HCT116 (cell line): ENCODE results near the gene LYRM1.

Experiments
- ATF3 ChIP-seq: IDR thresholded peaks from 2 replicates; pipeline ENCODE4 v1.6.1; 2012
- CEBPB ChIP-seq: IDR thresholded peaks from 2 replicates; pipeline ENCODE4 v1.6.1; 2012; ENCODE audit warnings: low read depth
- CTCF ChIP-seq, 3 experiments: fragments of 200-600 bp in 1 of 3; sonication (generic) in 1 of 3; IDR thresholded peaks in 2 of 3; conservative IDR thresholded peaks in 1 of 3; 2 replicates each; pipeline ENCODE4 v1.5.1; 2012 to 2017; ENCODE audit warnings: low read depth in 2 of 3, low read length in 2 of 3, antibody characterized with exemption in 1 of 3, borderline replicate concordance in 1 of 3, control low read depth in 1 of 3, mild to moderate bottlenecking in 1 of 3, mixed read lengths in 1 of 3, mixed run types in 1 of 3, moderate library complexity in 1 of 3; ENCODE audit not compliant: insufficient read depth in 1 of 3
- EGR1 ChIP-seq: IDR thresholded peaks from 2 replicates; pipeline ENCODE4 v1.6.1; 2012; ENCODE audit warnings: low read depth
- EZH2 ChIP-seq: fragments of 200-600 bp; sonication (generic); IDR thresholded peaks from 2 replicates; pipeline ENCODE4 v1.6.1; 2017; ENCODE audit warnings: antibody characterized with exemption, mixed run types
- FOSL1 ChIP-seq: IDR thresholded peaks from 2 replicates; pipeline ENCODE4 v1.6.1; 2012; ENCODE audit warnings: low read depth
- JUND ChIP-seq: IDR thresholded peaks from 2 replicates; pipeline ENCODE4 v1.6.1; 2012
- MAX ChIP-seq: IDR thresholded peaks from 2 replicates; pipeline ENCODE4 v1.6.1; 2012
- POLR2A ChIP-seq: IDR thresholded peaks from 2 replicates; pipeline ENCODE4 v1.7.0; 2011; ENCODE audit warnings: borderline replicate concordance; ENCODE audit not compliant: insufficient read depth, insufficient read length; ENCODE audit errors: extremely low read depth
- POLR2AphosphoS5 ChIP-seq: IDR thresholded peaks from 2 replicates; pipeline ENCODE4 v1.6.1; 2011; ENCODE audit warnings: mild to moderate bottlenecking, low read depth, low read length, moderate library complexity
- RAD21 ChIP-seq: IDR thresholded peaks from 2 replicates; pipeline ENCODE4 v1.6.1; 2012; ENCODE audit warnings: low read depth, mild to moderate bottlenecking
- REST ChIP-seq: IDR thresholded peaks from 2 replicates; pipeline ENCODE4 v1.6.1; 2012; ENCODE audit warnings: low read depth
- SIN3A ChIP-seq: IDR thresholded peaks from 2 replicates; pipeline ENCODE4 v1.6.1; 2012; ENCODE audit warnings: low read depth
- YY1 ChIP-seq: IDR thresholded peaks from 2 replicates; pipeline ENCODE4 v1.6.1; 2011; ENCODE audit warnings: low read length, low read depth, moderate library complexity, mild to moderate bottlenecking; ENCODE audit not compliant: insufficient replicate concordance; ENCODE audit errors: extremely low read depth

- TF ChIP-seq REST: no peak
- TF ChIP-seq CTCF (IDR thresholded peaks at IDR 0.05 in 2 of 3, conservative IDR thresholded peaks at IDR 0.05 in 1 of 3; ENCODE audit: borderline replicate concordance in 1 of 3, insufficient read depth in 1 of 3, low read depth in 2 of 3, low read length in 2 of 3): no peak
- TF ChIP-seq MAX: no peak
- no peak for TF ChIP-seq RAD21
- TF ChIP-seq POLR2AphosphoS5: no peak
- no peak for TF ChIP-seq POLR2A
- no peak for TF ChIP-seq CEBPB
- TF ChIP-seq YY1: no peak
- TF ChIP-seq EZH2: no peak
- TF ChIP-seq ATF3: no peak
- no peak for TF ChIP-seq FOSL1
- TF ChIP-seq SIN3A: no peak
- TF ChIP-seq EGR1: no peak
- no peak for TF ChIP-seq JUND
Measured at GRCh38 chr16:20899477-20900298, 883 bp upstream of the LYRM1 start.
